Tibial nerve (tissue), 3 donors: ENCODE data around the gene ABCA13.

Experiments used
- POLR2A ChIP-seq, 2 donors: fragments of 450-650 bp; IDR thresholded peaks; one replicate each; pipeline ENCODE4 v1.6.1; 2017; ENCODE audit warnings: antibody characterized with exemption in 2 of 2, mild to moderate bottlenecking in 2 of 2, moderate library complexity in 2 of 2
- TF ChIP-seq, protein P1 (sequence below), 5 experiments: fragments of 200-600 bp in 3 of 5; fragments of 450-650 bp in 2 of 5; sonication (generic) in 3 of 5; IDR thresholded peaks; one replicate each; pipeline ENCODE4 v1.5.1; 2016 to 2019; ENCODE audit warnings: antibody characterized with exemption in 5 of 5, mild to moderate bottlenecking in 3 of 5, moderate library complexity in 2 of 5

- TF ChIP-seq, protein P1, sequence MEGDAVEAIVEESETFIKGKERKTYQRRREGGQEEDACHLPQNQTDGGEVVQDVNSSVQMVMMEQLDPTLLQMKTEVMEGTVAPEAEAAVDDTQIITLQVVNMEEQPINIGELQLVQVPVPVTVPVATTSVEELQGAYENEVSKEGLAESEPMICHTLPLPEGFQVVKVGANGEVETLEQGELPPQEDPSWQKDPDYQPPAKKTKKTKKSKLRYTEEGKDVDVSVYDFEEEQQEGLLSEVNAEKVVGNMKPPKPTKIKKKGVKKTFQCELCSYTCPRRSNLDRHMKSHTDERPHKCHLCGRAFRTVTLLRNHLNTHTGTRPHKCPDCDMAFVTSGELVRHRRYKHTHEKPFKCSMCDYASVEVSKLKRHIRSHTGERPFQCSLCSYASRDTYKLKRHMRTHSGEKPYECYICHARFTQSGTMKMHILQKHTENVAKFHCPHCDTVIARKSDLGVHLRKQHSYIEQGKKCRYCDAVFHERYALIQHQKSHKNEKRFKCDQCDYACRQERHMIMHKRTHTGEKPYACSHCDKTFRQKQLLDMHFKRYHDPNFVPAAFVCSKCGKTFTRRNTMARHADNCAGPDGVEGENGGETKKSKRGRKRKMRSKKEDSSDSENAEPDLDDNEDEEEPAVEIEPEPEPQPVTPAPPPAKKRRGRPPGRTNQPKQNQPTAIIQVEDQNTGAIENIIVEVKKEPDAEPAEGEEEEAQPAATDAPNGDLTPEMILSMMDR (IDR thresholded peaks at IDR 0.05) = no peak
- no peak for TF ChIP-seq POLR2A (IDR thresholded peaks at IDR 0.05)
Measured at GRCh38 chr7:48446721-48447120, 275.5 kb downstream of the ABCA13 start.
